ENCODE measurements around the gene ATAD2B.

ATAD2B gene

DNA sequence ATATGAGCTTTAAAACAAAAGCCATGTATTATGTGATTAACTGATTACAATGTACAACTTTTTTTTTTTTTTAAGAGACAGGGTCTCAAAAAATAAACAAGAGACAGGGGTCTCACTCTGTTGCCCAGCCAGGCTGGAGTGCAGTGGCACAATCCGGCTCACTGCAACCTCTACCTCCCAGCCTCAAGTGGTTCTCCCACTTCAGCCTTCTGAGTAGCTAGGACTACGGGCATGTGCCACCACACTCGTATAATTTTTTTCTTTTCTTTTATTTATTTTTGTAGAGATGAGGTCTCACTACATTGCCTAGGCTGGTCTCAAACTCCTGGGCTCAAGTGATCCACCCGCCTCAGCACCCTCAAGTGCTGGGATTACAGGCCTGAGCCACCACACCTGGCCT is 103.1 kb downstream of the ATAD2B start:
- Histone ChIP-seq H3K4me1 (ENCODE audit: low read length) (no peaks in the 10 kb centered on the region), H3K4me3 (ENCODE audit: low read length) (no peak overlapping the region), H4K20me1 (ENCODE audit: insufficient read depth, low read length) (no peaks in the 10 kb centered on the region), H3K9me2 (replicated peaks; ENCODE audit: insufficient read depth, low read length) (no peaks in the 10 kb centered on the region), H2AFZ (ENCODE audit: low read length) (no peak overlapping the region), H3K27me3 (replicated peaks; ENCODE audit: insufficient read depth, low read length) (no peaks in the 10 kb centered on the region), H3K9me3 (replicated peaks; ENCODE audit: insufficient read depth, low read length) (no peaks in the 10 kb centered on the region), H3K36me3 (replicated peaks; ENCODE audit: insufficient read depth, low read length) (no peaks in the 10 kb centered on the region), H3K79me2 (ENCODE audit: low read length) (no peaks in the 10 kb centered on the region), H3K4me2 (ENCODE audit: low read depth, low read length) (no peak overlapping the region), H3K9ac (ENCODE audit: low read length) (no peak overlapping the region), H3K27ac (ENCODE audit: low read length) (no peak overlapping the region), H3F3A (ENCODE audit: insufficient read depth, low read length) (no peaks in the 10 kb centered on the region)
- no peak for DNase-seq
- TF ChIP-seq EZH2 (optimal IDR thresholded peaks at IDR 0.05; ENCODE audit: low read depth, low read length) (no peak), EZH2phosphoT487 (IDR thresholded peaks at IDR 0.05; ENCODE audit: low read length) (no peak)
- TF ChIP-seq, protein P1, sequence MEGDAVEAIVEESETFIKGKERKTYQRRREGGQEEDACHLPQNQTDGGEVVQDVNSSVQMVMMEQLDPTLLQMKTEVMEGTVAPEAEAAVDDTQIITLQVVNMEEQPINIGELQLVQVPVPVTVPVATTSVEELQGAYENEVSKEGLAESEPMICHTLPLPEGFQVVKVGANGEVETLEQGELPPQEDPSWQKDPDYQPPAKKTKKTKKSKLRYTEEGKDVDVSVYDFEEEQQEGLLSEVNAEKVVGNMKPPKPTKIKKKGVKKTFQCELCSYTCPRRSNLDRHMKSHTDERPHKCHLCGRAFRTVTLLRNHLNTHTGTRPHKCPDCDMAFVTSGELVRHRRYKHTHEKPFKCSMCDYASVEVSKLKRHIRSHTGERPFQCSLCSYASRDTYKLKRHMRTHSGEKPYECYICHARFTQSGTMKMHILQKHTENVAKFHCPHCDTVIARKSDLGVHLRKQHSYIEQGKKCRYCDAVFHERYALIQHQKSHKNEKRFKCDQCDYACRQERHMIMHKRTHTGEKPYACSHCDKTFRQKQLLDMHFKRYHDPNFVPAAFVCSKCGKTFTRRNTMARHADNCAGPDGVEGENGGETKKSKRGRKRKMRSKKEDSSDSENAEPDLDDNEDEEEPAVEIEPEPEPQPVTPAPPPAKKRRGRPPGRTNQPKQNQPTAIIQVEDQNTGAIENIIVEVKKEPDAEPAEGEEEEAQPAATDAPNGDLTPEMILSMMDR (IDR thresholded peaks at IDR 0.05; ENCODE audit: low read length): no peak

DNA sequence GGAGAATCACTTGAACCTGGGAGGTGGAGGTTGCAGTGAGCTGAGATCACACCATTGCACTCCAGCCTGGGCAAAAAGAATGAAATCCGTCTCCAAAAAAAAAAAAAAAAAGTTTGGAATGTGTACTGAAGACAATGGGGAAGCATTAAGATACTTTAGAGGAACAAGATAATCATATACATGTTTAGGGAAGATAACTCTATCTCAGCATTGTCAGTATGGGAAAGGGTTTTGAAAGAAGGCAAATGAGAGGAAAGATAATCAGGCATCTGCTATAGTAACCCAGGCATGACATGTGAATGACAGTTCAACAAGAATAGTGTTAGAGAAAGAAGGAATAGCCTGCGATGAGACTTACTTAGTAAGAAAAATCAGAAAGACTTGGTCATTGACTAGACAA is 112.0 kb downstream of the ATAD2B start:
- Histone ChIP-seq H3K79me2 (ENCODE audit: low read length) (no peaks in the 10 kb centered on the region), H3K36me3 (replicated peaks; ENCODE audit: insufficient read depth, low read length) (no peaks in the 10 kb centered on the region), H3F3A (ENCODE audit: insufficient read depth, low read length) (no peaks in the 10 kb centered on the region), H3K4me1 (ENCODE audit: low read length) (no peaks in the 10 kb centered on the region), H3K4me3 (ENCODE audit: low read length) (no peak overlapping the region), H3K9me2 (replicated peaks; ENCODE audit: insufficient read depth, low read length) (no peaks in the 10 kb centered on the region), H3K9me3 (replicated peaks; ENCODE audit: insufficient read depth, low read length) (no peaks in the 10 kb centered on the region), H2AFZ (ENCODE audit: low read length) (no peak overlapping the region), H3K9ac (ENCODE audit: low read length) (no peak overlapping the region), H4K20me1 (ENCODE audit: insufficient read depth, low read length) (no peaks in the 10 kb centered on the region), H3K27ac (ENCODE audit: low read length) (no peak overlapping the region), H3K27me3 (replicated peaks; ENCODE audit: insufficient read depth, low read length) (no peaks in the 10 kb centered on the region), H3K4me2 (ENCODE audit: low read depth, low read length) (no peak overlapping the region)
- TF ChIP-seq EZH2phosphoT487 (IDR thresholded peaks at IDR 0.05; ENCODE audit: low read length) (no peak), EZH2 (optimal IDR thresholded peaks at IDR 0.05; ENCODE audit: low read depth, low read length) (no peak)
- TF ChIP-seq, protein P1 (IDR thresholded peaks at IDR 0.05; ENCODE audit: low read length): no peak
- DNase-seq: no peak

DNA sequence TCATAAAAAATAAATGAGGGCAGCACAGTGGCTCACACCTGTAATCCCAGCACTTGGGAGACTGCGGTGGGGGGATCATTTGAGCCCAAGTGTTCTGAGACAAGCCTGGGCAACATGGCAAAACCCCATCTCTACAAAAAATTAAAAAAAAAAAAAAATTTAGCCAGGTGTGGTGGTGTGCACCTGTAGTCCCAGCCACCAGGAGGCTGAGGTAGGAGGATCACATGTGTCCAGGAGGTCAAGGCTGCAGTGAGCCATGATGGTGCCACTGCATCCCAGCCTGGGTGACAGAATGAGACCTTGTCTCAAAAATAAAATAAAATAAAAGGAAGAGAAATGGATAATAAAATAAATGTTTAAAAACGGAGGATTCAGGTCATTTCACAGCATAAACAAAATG is 113.5 kb downstream of the ATAD2B start:
- no peaks in the 10 kb centered on the region for H3K9me3 ChIP-seq (replicated peaks; ENCODE audit: insufficient read depth, low read length)
- no peak for TF ChIP-seq EZH2phosphoT487 (IDR thresholded peaks at IDR 0.05; ENCODE audit: low read length)
- TF ChIP-seq, protein P1 (IDR thresholded peaks at IDR 0.05; ENCODE audit: low read length): no peak
- TF ChIP-seq EZH2 (optimal IDR thresholded peaks at IDR 0.05; ENCODE audit: low read depth, low read length): no peak
- H3K9ac ChIP-seq (ENCODE audit: low read length): no peak overlapping the region
- H3K9me2 ChIP-seq (replicated peaks; ENCODE audit: insufficient read depth, low read length): no peaks in the 10 kb centered on the region
- H3K4me1 ChIP-seq (ENCODE audit: low read length): no peaks in the 10 kb centered on the region
- H4K20me1 ChIP-seq (ENCODE audit: insufficient read depth, low read length): no peaks in the 10 kb centered on the region
- no peak overlapping the region for H3K27ac ChIP-seq (ENCODE audit: low read length)
- H3K36me3 ChIP-seq (replicated peaks; ENCODE audit: insufficient read depth, low read length): no peaks in the 10 kb centered on the region
- H3F3A ChIP-seq (ENCODE audit: insufficient read depth, low read length): no peaks in the 10 kb centered on the region
- H2AFZ ChIP-seq (ENCODE audit: low read length): no peak overlapping the region
- no peak overlapping the region for H3K4me3 ChIP-seq (ENCODE audit: low read length)
- no peaks in the 10 kb centered on the region for H3K79me2 ChIP-seq (ENCODE audit: low read length)
- no peak for DNase-seq
- H3K4me2 ChIP-seq (ENCODE audit: low read depth, low read length): no peak overlapping the region
- H3K27me3 ChIP-seq (replicated peaks; ENCODE audit: insufficient read depth, low read length): no peaks in the 10 kb centered on the region
